ENCODE measurements around the gene CHST13. TPM values are rescaled to one million over a fixed set of nuclear protein-coding genes. Genes with fewer than 3 reads are reported as not detected.
"Not testable (repeated sequence)": the region's sequence is repeated elsewhere in the genome, so short reads cannot be mapped to it uniquely, and the experiment has no call there.

The CHST13 gene
- polyA plus RNA-seq, 6 donors from 2014 or later: 0.16 to 0.53 TPM; not detected in 4

- Mint-ChIP-seq H3K27ac (no peak overlapping the region), H3K36me3 (no peaks in the 10 kb centered on the region), H3K9me3 (no peaks in the 10 kb centered on the region), H3K27me3 (peaks cover 20 to 26% (median 24%) of the 10 kb centered on the region in 3 donors), H3K4me1 (peaks cover 0 to 24% (median 14%) of the 10 kb centered on the region in 3 donors), H3K4me3 (no peak overlapping the region)
- ATAC-seq (ENCODE audit: low read depth in 2 of 2): no peak
- DNase-seq: no peak
These were observed 3.7 kb downstream of the CHST13 start for GRCh38 chr3:126527455-126528211.

- Mint-ChIP-seq H3K4me1 (peaks cover 0 to 18% (median 14%) of the 10 kb centered on the region in 3 donors), H3K27me3 (peaks cover 16 to 21% (median 19%) of the 10 kb centered on the region in 3 donors), H3K36me3 (no peaks in the 10 kb centered on the region), H3K4me3 (no peak overlapping the region), H3K9me3 (no peaks in the 10 kb centered on the region), H3K27ac (no peak overlapping the region)
- DNase-seq (no peak), ATAC-seq (ENCODE audit: low read depth in 2 of 2) (no peak)
These were observed 4.5 kb downstream of the CHST13 start for GRCh38 chr3:126528419-126528799.

- Mint-ChIP-seq H3K9me3 (no peaks in the 10 kb centered on the region), H3K4me3 (no peak overlapping the region), H3K27me3 (peaks cover 16 to 18% (median 17%) of the 10 kb centered on the region in 3 donors), H3K36me3 (no peaks in the 10 kb centered on the region), H3K4me1 (peaks cover 0 to 16% (median 14%) of the 10 kb centered on the region in 3 donors), H3K27ac (no peak overlapping the region)
- DNase-seq (no peak), ATAC-seq (ENCODE audit: low read depth in 2 of 2) (no peak)
These were observed 5.0 kb downstream of the CHST13 start for GRCh38 chr3:126528800-126529541.

- DNase-seq: no peak
- Mint-ChIP-seq H3K27ac (peak overlapping the region in 1 of 6 donors; percentile 56), H3K9me3 (no peaks in the 10 kb centered on the region), H3K36me3 (no peaks in the 10 kb centered on the region), H3K27me3 (peaks cover 16 to 23% (median 19%) of the 10 kb centered on the region in 3 donors), H3K4me1 (peaks cover 0 to 15% (median 13%) of the 10 kb centered on the region in 3 donors), H3K4me3 (no peak overlapping the region)
- ATAC-seq (ENCODE audit: low read depth in 2 of 2): no peak
These were observed 5.7 kb downstream of the CHST13 start for GRCh38 chr3:126529585-126530170.

- peaks cover 15 to 24% (median 16%) of the 10 kb centered on the region in 3 donors for H3K27me3 Mint-ChIP-seq
- no peak overlapping the region for H3K27ac Mint-ChIP-seq
- no peak for ATAC-seq (ENCODE audit: low read depth in 2 of 2)
- DNase-seq: no peak
- peaks cover 0 to 10% (median 8%) of the 10 kb centered on the region in 3 donors for H3K4me1 Mint-ChIP-seq
- H3K4me3 Mint-ChIP-seq: peak overlapping the region in 1 of 8 donors; percentile 41
- no peaks in the 10 kb centered on the region for H3K36me3 Mint-ChIP-seq
- H3K9me3 Mint-ChIP-seq: no peaks in the 10 kb centered on the region
These were observed 6.5 kb downstream of the CHST13 start for GRCh38 chr3:126530171-126531050.

- DNase-seq (no peak), ATAC-seq (ENCODE audit: low read depth in 2 of 2) (no peak)
- Mint-ChIP-seq H3K27ac (no peak overlapping the region), H3K36me3 (no peaks in the 10 kb centered on the region), H3K9me3 (no peaks in the 10 kb centered on the region), H3K4me3 (no peak overlapping the region), H3K4me1 (peaks cover 0 to 10% (median 8%) of the 10 kb centered on the region in 3 donors), H3K27me3 (peaks cover 10 to 20% (median 11%) of the 10 kb centered on the region in 3 donors)
These were observed 7.0 kb downstream of the CHST13 start for GRCh38 chr3:126531051-126531330.

- Mint-ChIP-seq H3K9me3 (no peaks in the 10 kb centered on the region), H3K4me1 (peaks cover 0 to 10% (median 5%) of the 10 kb centered on the region in 3 donors), H3K4me3 (no peak overlapping the region), H3K27me3 (peaks cover 5 to 18% (median 15%) of the 10 kb centered on the region in 3 donors), H3K27ac (no peak overlapping the region), H3K36me3 (no peaks in the 10 kb centered on the region)
- no peak for DNase-seq
- no peak for ATAC-seq (ENCODE audit: low read depth in 2 of 2)
These were observed 9.6 kb downstream of the CHST13 start for GRCh38 chr3:126533506-126533905.

- H3K27ac Mint-ChIP-seq: not testable (repeated sequence)
These were observed 10.8 kb downstream of the CHST13 start for GRCh38 chr3:126534716-126535115.

GRCh38 chr3:126535636-126536035 is 11.7 kb downstream of the CHST13 start:
- DNase-seq: no peak
- no peak for ATAC-seq (ENCODE audit: low read depth in 2 of 2)
- H3K27ac Mint-ChIP-seq: no peak overlapping the region
- H3K4me1 Mint-ChIP-seq: peaks cover 0 to 8% (median 6%) of the 10 kb centered on the region in 3 donors
- no peak overlapping the region for H3K4me3 Mint-ChIP-seq
- H3K9me3 Mint-ChIP-seq: peaks cover 0 to 5% (median 0%) of the 10 kb centered on the region in 7 donors
- H3K27me3 Mint-ChIP-seq: peaks cover 9 to 28% (median 20%) of the 10 kb centered on the region in 3 donors
- H3K36me3 Mint-ChIP-seq: no peaks in the 10 kb centered on the region

More at GRCh38 chr3:126534716-126535115, 10.8 kb downstream of the CHST13 start:
- H3K9me3 Mint-ChIP-seq; H3K4me3 Mint-ChIP-seq; H3K36me3 Mint-ChIP-seq; DNase-seq; ATAC-seq (ENCODE audit: low read depth in 2 of 2): not testable (repeated sequence)
- H3K4me1 Mint-ChIP-seq: peaks cover 5 to 10% (median 5%) of the 10 kb centered on the region in 3 donors
- peaks cover 5 to 23% (median 15%) of the 10 kb centered on the region in 3 donors for H3K27me3 Mint-ChIP-seq

- DNase-seq (no peak), ATAC-seq (ENCODE audit: low read depth in 2 of 2) (no peak)
- peak overlapping the region in 1 of 6 donors; percentile 11 for H3K27ac Mint-ChIP-seq
- H3K9me3 Mint-ChIP-seq: peaks cover 0 to 5% (median 0%) of the 10 kb centered on the region in 7 donors
- H3K4me3 Mint-ChIP-seq: no peak overlapping the region
- peaks cover 9 to 30% (median 20%) of the 10 kb centered on the region in 3 donors for H3K27me3 Mint-ChIP-seq
- H3K36me3 Mint-ChIP-seq: no peaks in the 10 kb centered on the region
- peaks cover 0 to 10% (median 9%) of the 10 kb centered on the region in 3 donors for H3K4me1 Mint-ChIP-seq
These were observed 12.2 kb downstream of the CHST13 start for GRCh38 chr3:126536126-126536525.

- Mint-ChIP-seq H3K27ac (no peak overlapping the region), H3K27me3 (peaks cover 8 to 33% (median 20%) of the 10 kb centered on the region in 3 donors), H3K9me3 (peaks cover 0 to 5% (median 0%) of the 10 kb centered on the region in 7 donors), H3K4me3 (no peak overlapping the region), H3K36me3 (no peaks in the 10 kb centered on the region), H3K4me1 (peaks cover 0 to 12% (median 12%) of the 10 kb centered on the region in 3 donors)
- ATAC-seq (ENCODE audit: low read depth in 2 of 2) (no peak), DNase-seq (no peak)
These were observed 13.3 kb downstream of the CHST13 start for GRCh38 chr3:126537116-126537729.

- Mint-ChIP-seq H3K27me3 (peaks cover 5 to 33% (median 20%) of the 10 kb centered on the region in 3 donors), H3K27ac (no peak overlapping the region), H3K9me3 (peaks cover 0 to 5% (median 0%) of the 10 kb centered on the region in 7 donors), H3K4me1 (peaks cover 0 to 12% (median 12%) of the 10 kb centered on the region in 3 donors), H3K36me3 (no peaks in the 10 kb centered on the region), H3K4me3 (no peak overlapping the region)
- ATAC-seq (ENCODE audit: low read depth in 2 of 2) (no peak), DNase-seq (no peak)
These were observed 13.9 kb downstream of the CHST13 start for GRCh38 chr3:126537730-126538281.

Data from naive B cell (primary cell).